Sigmoid colon (tissue), 7 donors: ENCODE measurements around the gene CDA. TPM values are rescaled to one million over a fixed set of nuclear protein-coding genes. Genes with fewer than 3 reads are reported as not detected.

Experiments used
- DNase-seq: peaks from one replicate; pipeline ENCODE4 v3.0.0-alpha.2; 2019
- H3K27ac ChIP-seq, 4 donors: fragments of 200-600 bp; sonication (generic); one replicate each; pipeline ENCODE4 v1.5.1; 2016 to 2019; ENCODE audit warnings: mild to moderate bottlenecking in 1 of 4
- H3K27me3 ChIP-seq, 3 donors: fragments of 200-600 bp; sonication (generic); one replicate each; pipeline ENCODE4 v1.5.1; 2019; ENCODE audit warnings: mild to moderate bottlenecking in 1 of 3
- H3K36me3 ChIP-seq, 4 donors: fragments of 200-600 bp; sonication (generic); one replicate each; pipeline ENCODE4 v1.5.1; 2016 to 2019
- H3K4me1 ChIP-seq, 4 donors: fragments of 200-600 bp; sonication (generic); one replicate each; pipeline ENCODE4 v1.5.1; 2017 to 2019
- H3K4me3 ChIP-seq, 4 donors: fragments of 200-600 bp; sonication (generic); one replicate each; pipeline ENCODE4 v1.5.1; 2017 to 2019; ENCODE audit warnings: mild to moderate bottlenecking in 2 of 4, moderate library complexity in 1 of 4
- H3K9me3 ChIP-seq, 4 donors: fragments of 200-600 bp in 3 of 4; sonication (generic) in 3 of 4; one replicate each; pipeline versions ENCODE4 v1.5.1 to v1.6.1; 2013 to 2019
- EP300 ChIP-seq, 4 donors: sonication (generic); formaldehyde crosslinking; IDR thresholded peaks; one replicate each; pipeline ENCODE4 v1.6.1; 2017; ENCODE audit warnings: antibody characterized with exemption in 4 of 4
- POLR2A ChIP-seq, 2 donors: fragments of 450-650 bp; IDR thresholded peaks; one replicate each; pipeline ENCODE4 v1.6.1; 2016; ENCODE audit warnings: antibody characterized with exemption in 2 of 2, mild to moderate bottlenecking in 2 of 2, moderate library complexity in 2 of 2
- POLR2AphosphoS5 ChIP-seq, 4 donors: sonication (generic); formaldehyde crosslinking; IDR thresholded peaks; one replicate each; pipeline ENCODE4 v1.6.1; 2017; ENCODE audit warnings: antibody characterized with exemption in 4 of 4
- WGBS, 2 donors: extraction: QIAGEN DNeasy Blood & Tissue Kit; methylation state at CpG; one replicate each; pipeline ENCODE4 v1.1.7; 2013; 5-methylcytosine and 5-hydroxymethylcytosine counted together
- intact Hi-C: fragments of 100-400 bp; cut with DNase I; formaldehyde crosslinking; loops from one replicate; pipeline ENCODE4 v1.15.1; 2023
- polyA plus RNA-seq, 3 donors: library from polyadenylated mRNA; stranded (reverse); fragments of 200-250 nt; gene quantifications; one replicate each; pipeline ENCODE4 v1.2.3, GENCODE V29; 2013
- total RNA-seq, 4 donors: library from RNA; depleted of rRNA; stranded (reverse); fragments of >200 nt; gene quantifications; one replicate each; pipeline ENCODE4 v1.1.0, GENCODE V29; 2016
- TF ChIP-seq, protein P1 (sequence below), 4 experiments: fragments of 450-650 bp in 3 of 4; fragments of 200-600 bp in 1 of 4; IDR thresholded peaks; one replicate each; pipeline ENCODE4 v1.5.1; 2016 to 2019; ENCODE audit warnings: antibody characterized with exemption in 4 of 4, mild to moderate bottlenecking in 3 of 4, moderate library complexity in 2 of 4
- donor health status: healthy with polysubstance abuse.
- donor health status: Bipolar disorder and iron deficiency.
- donor health status: healthy.

The CDA gene
- total and polyA plus RNA-seq, 7 donors: 1.3 to 272 (median 4.3) TPM

DNA sequence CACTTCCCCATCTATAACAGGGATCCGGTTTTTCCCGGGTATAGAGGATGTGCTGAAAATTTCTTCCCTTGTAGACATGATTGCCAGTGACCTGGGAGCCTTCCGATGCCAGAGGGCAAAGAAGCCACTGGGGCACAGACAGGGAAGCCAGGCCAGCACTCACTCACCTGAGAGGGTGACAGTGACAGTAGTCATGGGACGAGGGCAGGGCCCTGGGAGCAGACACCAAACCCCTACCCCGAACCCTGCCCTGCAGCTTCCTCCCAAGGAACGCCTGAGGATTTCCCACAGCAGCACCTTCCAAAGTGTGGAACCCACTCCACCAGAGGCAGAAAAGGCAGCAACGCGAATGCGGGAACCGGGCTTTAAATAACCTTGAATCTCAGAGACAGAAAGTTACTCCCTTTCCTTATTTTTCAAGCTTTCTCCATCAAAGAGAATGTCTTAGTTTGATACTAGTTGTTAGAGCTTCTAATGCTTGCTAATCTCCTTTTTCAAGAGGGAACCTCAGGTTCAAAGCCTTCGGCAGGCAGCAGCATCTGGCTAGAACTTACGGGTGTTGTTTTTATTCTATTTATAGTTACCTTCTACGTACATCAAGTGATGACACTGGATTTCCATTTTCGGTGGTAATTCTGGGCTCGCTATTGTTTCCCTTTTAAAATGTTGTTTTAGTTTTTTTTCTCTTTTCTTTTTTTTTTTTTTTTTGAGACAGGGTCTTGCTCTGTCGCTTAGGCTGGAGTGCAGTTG is 69.4 kb downstream of the CDA start:
- no peaks in the 10 kb centered on the region for H3K27me3 ChIP-seq
- no peak for DNase-seq
- H3K36me3 ChIP-seq: peaks cover 22 to 52% (median 32%) of the 10 kb centered on the region in 4 donors
- TF ChIP-seq, protein P1, sequence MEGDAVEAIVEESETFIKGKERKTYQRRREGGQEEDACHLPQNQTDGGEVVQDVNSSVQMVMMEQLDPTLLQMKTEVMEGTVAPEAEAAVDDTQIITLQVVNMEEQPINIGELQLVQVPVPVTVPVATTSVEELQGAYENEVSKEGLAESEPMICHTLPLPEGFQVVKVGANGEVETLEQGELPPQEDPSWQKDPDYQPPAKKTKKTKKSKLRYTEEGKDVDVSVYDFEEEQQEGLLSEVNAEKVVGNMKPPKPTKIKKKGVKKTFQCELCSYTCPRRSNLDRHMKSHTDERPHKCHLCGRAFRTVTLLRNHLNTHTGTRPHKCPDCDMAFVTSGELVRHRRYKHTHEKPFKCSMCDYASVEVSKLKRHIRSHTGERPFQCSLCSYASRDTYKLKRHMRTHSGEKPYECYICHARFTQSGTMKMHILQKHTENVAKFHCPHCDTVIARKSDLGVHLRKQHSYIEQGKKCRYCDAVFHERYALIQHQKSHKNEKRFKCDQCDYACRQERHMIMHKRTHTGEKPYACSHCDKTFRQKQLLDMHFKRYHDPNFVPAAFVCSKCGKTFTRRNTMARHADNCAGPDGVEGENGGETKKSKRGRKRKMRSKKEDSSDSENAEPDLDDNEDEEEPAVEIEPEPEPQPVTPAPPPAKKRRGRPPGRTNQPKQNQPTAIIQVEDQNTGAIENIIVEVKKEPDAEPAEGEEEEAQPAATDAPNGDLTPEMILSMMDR (IDR thresholded peaks at IDR 0.05): no peak
- TF ChIP-seq POLR2AphosphoS5 (IDR thresholded peaks at IDR 0.05) (no peak), POLR2A (IDR thresholded peaks at IDR 0.05) (no peak), EP300 (IDR thresholded peaks at IDR 0.05) (no peak)
- peaks cover 0 to 26% (median 23%) of the 10 kb centered on the region in 4 donors for H3K4me1 ChIP-seq
- no peak overlapping the region for H3K4me3 ChIP-seq
- H3K9me3 ChIP-seq: no peaks in the 10 kb centered on the region
- no peak overlapping the region for H3K27ac ChIP-seq
- intact Hi-C loops: no loop called here
- WGBS, 2 donors: 88 to 92% methylated on average over 16 of the region's 16 CpGs

DNA sequence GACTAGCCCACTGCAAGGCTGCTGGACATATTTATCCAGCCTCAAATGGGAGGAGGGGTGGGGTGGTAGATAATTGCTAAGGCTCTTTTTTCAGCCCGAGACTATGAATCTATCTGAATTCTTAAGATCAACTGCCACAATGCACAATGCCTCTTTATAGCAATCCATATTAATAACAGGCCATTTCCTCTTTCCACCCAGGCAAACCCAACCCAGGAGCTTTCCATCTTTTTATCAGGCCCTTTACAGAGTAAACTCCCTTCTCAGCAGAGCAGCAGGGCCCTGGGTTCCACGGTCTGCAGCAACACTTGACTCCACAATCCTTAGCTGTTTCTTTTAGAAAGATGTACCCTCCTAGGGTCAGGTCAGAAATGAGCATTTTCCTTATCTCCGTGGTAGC is 71.5 kb downstream of the CDA start:
- intact Hi-C loops: no loop called here
- Histone ChIP-seq H3K36me3 (peaks cover 5 to 31% (median 14%) of the 10 kb centered on the region in 4 donors), H3K4me3 (peak overlapping the region; percentile 67 to 92 (median 77)), H3K4me1 (peaks cover 0 to 26% (median 23%) of the 10 kb centered on the region in 4 donors), H3K27ac (peak overlapping the region in 2 of 4 donors; percentile 85), H3K9me3 (no peaks in the 10 kb centered on the region), H3K27me3 (no peaks in the 10 kb centered on the region)
- WGBS, 2 donors: 8 to 17% methylated on average over 3 of the region's 3 CpGs
- no peak for DNase-seq
- TF ChIP-seq EP300 (IDR thresholded peaks at IDR 0.05): no peak
- TF ChIP-seq POLR2AphosphoS5 (IDR thresholded peaks at IDR 0.05): no peak
- TF ChIP-seq, protein P1 (IDR thresholded peaks at IDR 0.05): no peak
- no peak for TF ChIP-seq POLR2A (IDR thresholded peaks at IDR 0.05)

DNA sequence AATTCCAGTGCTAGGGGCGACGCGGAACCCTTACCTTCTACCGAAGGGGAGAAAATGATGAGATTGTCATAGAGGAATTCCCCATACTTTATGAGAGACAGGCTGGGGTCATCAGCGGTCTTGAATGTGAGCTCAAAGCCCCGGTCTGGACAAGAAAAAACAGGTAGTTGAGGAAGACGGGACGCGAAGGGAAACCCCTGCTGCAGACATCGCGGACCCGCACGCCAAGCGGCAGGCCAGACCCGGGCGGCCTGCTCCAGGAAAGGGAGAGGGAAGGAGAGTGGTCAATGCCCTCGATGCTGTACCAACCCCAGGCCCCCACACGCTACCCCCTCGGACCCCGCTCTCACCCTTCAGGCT is 71.9 kb downstream of the CDA start:
- H3K27ac ChIP-seq: peak overlapping the region; percentile 78 to 89 (median 85)
- 1% methylated on average over 20 of the region's 20 CpGs for WGBS, 2 donors
- peaks cover under 1 to 27% (median 10%) of the 10 kb centered on the region in 4 donors for H3K36me3 ChIP-seq
- H3K4me3 ChIP-seq: peak overlapping the region; percentile 67 to 92 (median 77)
- no peak for DNase-seq
- no peaks in the 10 kb centered on the region for H3K27me3 ChIP-seq
- TF ChIP-seq POLR2AphosphoS5 (IDR thresholded peaks at IDR 0.05) (no peak), POLR2A (IDR thresholded peaks at IDR 0.05) (no peak), EP300 (IDR thresholded peaks at IDR 0.05) (no peak)
- TF ChIP-seq, protein P1 (IDR thresholded peaks at IDR 0.05): no peak
- intact Hi-C loops: no loop called here
- no peaks in the 10 kb centered on the region for H3K9me3 ChIP-seq
- peaks cover 0 to 26% (median 23%) of the 10 kb centered on the region in 4 donors for H3K4me1 ChIP-seq

DNA sequence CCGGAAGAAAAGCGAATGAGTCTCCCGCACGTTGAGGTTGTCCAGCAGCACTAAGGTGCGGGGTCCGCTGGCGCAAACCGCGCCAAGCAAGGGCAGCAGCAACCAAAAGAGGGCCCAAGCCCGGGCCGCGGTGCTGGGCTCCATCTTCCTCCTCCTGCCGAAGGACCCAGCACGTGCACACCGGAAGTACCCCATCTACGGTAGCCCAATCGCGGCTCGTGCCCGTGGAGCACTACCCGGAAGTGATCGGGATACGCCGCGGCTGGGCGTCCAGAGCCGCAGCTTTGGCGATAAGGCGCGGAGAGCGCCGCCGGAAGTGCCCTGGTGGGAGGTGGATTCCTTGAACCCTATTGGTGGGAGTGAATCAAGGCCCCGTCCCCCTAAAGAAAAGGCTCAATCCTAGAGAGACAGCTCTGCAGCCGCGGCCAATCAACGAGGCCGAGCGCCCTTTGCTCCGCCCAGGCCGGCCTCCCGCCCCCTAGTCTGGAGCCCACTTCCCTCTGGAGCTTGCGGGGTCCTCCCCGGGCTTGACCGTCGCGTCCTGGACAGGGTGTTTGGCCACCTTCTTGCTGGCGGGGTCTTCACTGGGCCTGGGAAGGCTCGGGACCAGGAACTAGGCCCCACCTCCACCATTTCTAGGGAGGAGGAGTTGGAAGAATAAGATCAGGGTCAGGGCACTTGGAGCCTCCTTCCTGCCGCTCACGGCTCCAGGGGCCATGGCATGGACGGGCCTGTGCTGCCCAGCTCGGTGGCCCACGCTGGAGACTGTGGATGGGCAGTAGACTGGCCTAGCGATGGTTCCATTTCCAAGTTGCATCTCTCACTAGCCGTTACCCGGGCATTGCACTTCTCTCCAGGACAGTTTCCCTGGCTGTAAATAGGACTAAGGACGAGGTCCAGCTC is 72.6 kb downstream of the CDA start, which contains the start of gene DDOST:
Gene DDOST, minus strand, starts transcription at position 163 of the 903 bp plus-strand sequence. Its CDS starts 19 bp downstream, at position 144.
- Histone ChIP-seq H3K27ac (peak within 1 kb of the TSS; percentile 78 to 89 (median 85)), H3K9me3 (no peaks in the 10 kb centered on the region), H3K27me3 (no peaks in the 10 kb centered on the region), H3K36me3 (peaks cover 0 to 20% (median 7%) of the 10 kb centered on the region in 4 donors), H3K4me1 (peaks cover 0 to 26% (median 23%) of the 10 kb centered on the region in 4 donors), H3K4me3 (peak within 1 kb of the TSS; percentile 67 to 92 (median 77))
- TF ChIP-seq, protein P1 (IDR thresholded peaks at IDR 0.05): peak in 2 of 4 experiments; percentile 22 to 29
- TF ChIP-seq POLR2AphosphoS5 (IDR thresholded peaks at IDR 0.05) (peak in 3 of 4 donors; percentile 58 to 71 (median 65)), POLR2A (IDR thresholded peaks at IDR 0.05) (no peak), EP300 (IDR thresholded peaks at IDR 0.05) (no peak)
- peak; percentile 98 for DNase-seq
- 1 to 2% methylated on average over 58 of the region's 58 CpGs for WGBS, 2 donors
- intact Hi-C loops: no loop called here
